ENCODE results near the gene CCDC184.

CCDC184 gene

DNA sequence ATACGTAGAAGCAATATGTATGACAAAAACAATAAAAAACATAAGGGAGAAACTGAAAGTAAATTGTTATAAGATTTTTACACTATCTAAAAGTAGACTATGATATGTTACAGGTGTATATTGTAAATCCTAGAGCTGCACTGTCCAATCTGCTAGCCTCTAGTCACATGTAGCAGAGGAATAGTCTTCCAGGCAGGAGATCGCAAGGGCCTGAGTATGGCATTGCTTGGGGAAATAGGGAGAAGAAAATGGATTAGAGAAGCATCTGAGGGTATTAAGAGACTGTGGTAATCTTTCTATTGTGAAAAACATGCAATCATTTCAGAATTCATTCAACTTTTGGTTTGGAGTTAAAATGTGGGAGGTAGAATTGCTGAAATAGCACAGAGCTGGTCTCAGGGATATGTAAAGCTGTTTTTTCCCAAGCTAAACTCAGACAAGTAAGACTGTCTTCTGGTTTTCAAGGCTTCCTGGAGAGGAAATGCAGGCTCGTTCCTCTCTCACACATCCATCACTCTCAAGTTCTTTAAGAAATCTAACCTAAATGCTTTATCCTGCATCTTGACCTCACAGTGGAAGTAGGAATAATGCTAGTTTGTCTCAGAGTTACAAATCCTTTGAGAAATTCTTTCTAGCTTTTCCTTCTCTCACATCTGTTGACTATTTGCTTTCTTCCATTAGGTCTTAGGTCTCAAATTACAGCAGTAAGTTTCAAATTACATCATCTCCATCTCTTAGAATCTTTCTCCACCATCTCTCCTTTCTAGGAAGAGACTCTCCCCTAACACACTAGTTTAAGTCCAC is 7.6 kb upstream of the CCDC184 start:
- POLR2A ChIA-PET: interaction anchor here (1.6 kb wide), 1 partner anchor 23 kb away, joined by 5 read pairs; no protein-coding TSS in a partner anchor
- no peak for DNase-seq (ENCODE audit: extremely low spot score)
- CTCF ChIA-PET: interaction anchor here (0.6 to 1.4 kb wide), 2 partner anchors 11 to 23 kb away, joined by 3 to 6 read pairs; no protein-coding TSS in a partner anchor
- no peak for TF ChIP-seq SUZ12 (IDR thresholded peaks at IDR 0.05)
- TF ChIP-seq FOXA1 (IDR thresholded peaks at IDR 0.05): no peak
- TF ChIP-seq BHLHE40 (IDR thresholded peaks at IDR 0.05; ENCODE audit: borderline replicate concordance): no peak
- no peak for TF ChIP-seq CTBP1 (IDR thresholded peaks at IDR 0.05; ENCODE audit: borderline replicate concordance)
- TF ChIP-seq FOXK2 (IDR thresholded peaks at IDR 0.05): no peak
- no peak for TF ChIP-seq TARDBP (IDR thresholded peaks at IDR 0.05)

DNA sequence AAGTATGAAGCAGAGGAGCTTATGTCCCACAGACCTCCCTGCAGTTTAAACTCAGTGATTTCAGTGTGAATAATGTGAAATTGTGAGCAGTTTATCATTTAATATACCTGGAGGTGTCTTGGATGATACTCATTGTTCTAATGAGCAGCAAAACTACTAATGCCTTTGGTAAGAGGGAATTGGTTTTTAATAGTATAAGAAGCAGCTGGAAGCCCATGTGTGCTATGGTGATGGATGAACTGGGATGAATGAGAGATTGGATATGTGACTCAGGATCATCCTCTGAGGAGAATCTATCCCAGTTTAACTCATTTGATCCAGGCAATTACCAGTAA is 7.1 kb upstream of the CCDC184 start:
- no peak for DNase-seq (ENCODE audit: extremely low spot score)
- POLR2A ChIA-PET: interaction anchor here (1.6 kb wide), 1 partner anchor 23 kb away, joined by 5 read pairs; no protein-coding TSS in a partner anchor
- TF ChIP-seq NFRKB (IDR thresholded peaks at IDR 0.05) (no peak), FOXM1 (IDR thresholded peaks at IDR 0.05; ENCODE audit: borderline replicate concordance) (no peak), L3MBTL2 (conservative IDR thresholded peaks at IDR 0.05) (no peak), SUZ12 (IDR thresholded peaks at IDR 0.05) (no peak), LEF1 (IDR thresholded peaks at IDR 0.05; ENCODE audit: borderline replicate concordance) (no peak), ARNT (IDR thresholded peaks at IDR 0.05) (no peak), BHLHE40 (IDR thresholded peaks at IDR 0.05; ENCODE audit: borderline replicate concordance) (no peak), ELF4 (IDR thresholded peaks at IDR 0.05) (no peak), TARDBP (IDR thresholded peaks at IDR 0.05) (no peak), ZNF384 (IDR thresholded peaks at IDR 0.05) (no peak), SP1 (IDR thresholded peaks at IDR 0.05) (no peak), HDGF (IDR thresholded peaks at IDR 0.05; ENCODE audit: borderline replicate concordance) (no peak), FOXK2 (IDR thresholded peaks at IDR 0.05) (no peak), FOXA1 (IDR thresholded peaks at IDR 0.05) (no peak), CTBP1 (IDR thresholded peaks at IDR 0.05; ENCODE audit: borderline replicate concordance) (no peak)
- TF ChIP-seq, protein P1, sequence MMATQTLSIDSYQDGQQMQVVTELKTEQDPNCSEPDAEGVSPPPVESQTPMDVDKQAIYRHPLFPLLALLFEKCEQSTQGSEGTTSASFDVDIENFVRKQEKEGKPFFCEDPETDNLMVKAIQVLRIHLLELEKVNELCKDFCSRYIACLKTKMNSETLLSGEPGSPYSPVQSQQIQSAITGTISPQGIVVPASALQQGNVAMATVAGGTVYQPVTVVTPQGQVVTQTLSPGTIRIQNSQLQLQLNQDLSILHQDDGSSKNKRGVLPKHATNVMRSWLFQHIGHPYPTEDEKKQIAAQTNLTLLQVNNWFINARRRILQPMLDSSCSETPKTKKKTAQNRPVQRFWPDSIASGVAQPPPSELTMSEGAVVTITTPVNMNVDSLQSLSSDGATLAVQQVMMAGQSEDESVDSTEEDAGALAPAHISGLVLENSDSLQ (IDR thresholded peaks at IDR 0.05): no peak
- CTCF ChIA-PET: interaction anchor here (0.6 to 1.4 kb wide), 3 partner anchors 10 to 23 kb away, joined by 3 to 6 read pairs (median 3); no protein-coding TSS in a partner anchor

DNA sequence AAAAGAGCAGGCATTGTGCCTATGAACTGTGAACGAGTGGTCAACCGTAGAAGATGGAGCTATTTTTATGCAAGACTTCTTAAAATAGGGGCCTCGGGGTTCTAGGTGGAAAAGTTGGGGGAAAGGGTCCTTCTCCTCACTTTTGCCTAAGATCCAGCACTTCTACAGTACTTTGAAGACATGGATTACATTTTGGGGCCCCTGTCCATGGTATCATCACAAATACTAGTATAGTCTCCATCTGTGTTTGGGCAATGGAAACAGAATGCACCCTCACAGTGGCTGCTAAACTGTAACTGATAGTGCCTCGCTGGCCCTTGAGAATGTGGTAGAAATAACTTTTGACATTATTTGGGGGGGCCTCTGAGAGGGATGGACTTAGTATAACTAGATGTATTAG is 5.5 kb upstream of the CCDC184 start:
- TF ChIP-seq ZNF384 (IDR thresholded peaks at IDR 0.05) (no peak), NFRKB (IDR thresholded peaks at IDR 0.05) (no peak), TARDBP (IDR thresholded peaks at IDR 0.05) (no peak), BHLHE40 (IDR thresholded peaks at IDR 0.05; ENCODE audit: borderline replicate concordance) (no peak), LEF1 (IDR thresholded peaks at IDR 0.05; ENCODE audit: borderline replicate concordance) (no peak), FOXK2 (IDR thresholded peaks at IDR 0.05) (no peak), FOXA1 (IDR thresholded peaks at IDR 0.05) (no peak), HDGF (IDR thresholded peaks at IDR 0.05; ENCODE audit: borderline replicate concordance) (no peak), ELF4 (IDR thresholded peaks at IDR 0.05) (no peak), SUZ12 (IDR thresholded peaks at IDR 0.05) (no peak), FOXM1 (IDR thresholded peaks at IDR 0.05; ENCODE audit: borderline replicate concordance) (no peak), CTBP1 (IDR thresholded peaks at IDR 0.05; ENCODE audit: borderline replicate concordance) (no peak), L3MBTL2 (conservative IDR thresholded peaks at IDR 0.05) (no peak), SP1 (IDR thresholded peaks at IDR 0.05) (no peak), ARNT (IDR thresholded peaks at IDR 0.05) (no peak)
- TF ChIP-seq, protein P1 (IDR thresholded peaks at IDR 0.05): no peak
- POLR2A ChIA-PET: interaction anchor here (0.7 kb wide), 1 partner anchor 11 kb away, joined by 3 read pairs; no protein-coding TSS in a partner anchor
- CTCF ChIA-PET: interaction anchor here (1.2 kb wide), 1 partner anchor 15 kb away, joined by 3 read pairs; no protein-coding TSS in a partner anchor
- no peak for DNase-seq (ENCODE audit: extremely low spot score)

DNA sequence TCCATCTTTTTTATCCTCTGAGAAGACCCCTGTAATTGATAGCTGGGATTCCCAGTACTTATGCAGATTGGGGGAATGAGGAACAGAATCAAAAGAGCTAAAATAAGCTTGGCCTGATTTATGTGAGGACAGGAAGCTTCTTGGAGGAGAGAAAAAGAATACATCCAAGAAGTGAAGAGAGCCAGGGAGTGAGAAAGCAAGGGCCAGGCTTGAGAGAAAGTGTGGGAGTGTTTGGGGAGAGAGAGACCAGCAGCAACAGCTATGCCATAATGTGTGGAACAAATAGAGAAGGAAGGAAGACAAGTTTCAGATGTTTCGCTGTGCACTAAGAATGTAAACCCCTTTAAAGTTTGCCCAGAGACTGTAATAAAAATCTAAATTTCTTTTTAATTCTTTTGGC is 4.0 kb upstream of the CCDC184 start:
- POLR2A ChIA-PET: interaction anchor here (1.9 kb wide), 1 partner anchor 22 kb away, joined by 5 read pairs; the partner anchor contains the start of gene ASB8
- DNase-seq (ENCODE audit: extremely low spot score): no peak
- CTCF ChIA-PET: interaction anchor here (1.2 kb wide), 1 partner anchor 10 kb away, joined by 5 read pairs; no protein-coding TSS in a partner anchor
- TF ChIP-seq SUZ12 (IDR thresholded peaks at IDR 0.05) (no peak), ELF4 (IDR thresholded peaks at IDR 0.05) (no peak), TARDBP (IDR thresholded peaks at IDR 0.05) (no peak), FOXA1 (IDR thresholded peaks at IDR 0.05) (no peak), L3MBTL2 (conservative IDR thresholded peaks at IDR 0.05) (no peak), BHLHE40 (IDR thresholded peaks at IDR 0.05; ENCODE audit: borderline replicate concordance) (no peak), FOXM1 (IDR thresholded peaks at IDR 0.05; ENCODE audit: borderline replicate concordance) (no peak), NFRKB (IDR thresholded peaks at IDR 0.05) (no peak), ZNF384 (IDR thresholded peaks at IDR 0.05) (no peak), LEF1 (IDR thresholded peaks at IDR 0.05; ENCODE audit: borderline replicate concordance) (no peak), FOXK2 (IDR thresholded peaks at IDR 0.05) (no peak), HDGF (IDR thresholded peaks at IDR 0.05; ENCODE audit: borderline replicate concordance) (no peak), CTBP1 (IDR thresholded peaks at IDR 0.05; ENCODE audit: borderline replicate concordance) (no peak), SP1 (IDR thresholded peaks at IDR 0.05) (no peak), ARNT (IDR thresholded peaks at IDR 0.05) (no peak)
- TF ChIP-seq, protein P1 (IDR thresholded peaks at IDR 0.05): no peak

DNA sequence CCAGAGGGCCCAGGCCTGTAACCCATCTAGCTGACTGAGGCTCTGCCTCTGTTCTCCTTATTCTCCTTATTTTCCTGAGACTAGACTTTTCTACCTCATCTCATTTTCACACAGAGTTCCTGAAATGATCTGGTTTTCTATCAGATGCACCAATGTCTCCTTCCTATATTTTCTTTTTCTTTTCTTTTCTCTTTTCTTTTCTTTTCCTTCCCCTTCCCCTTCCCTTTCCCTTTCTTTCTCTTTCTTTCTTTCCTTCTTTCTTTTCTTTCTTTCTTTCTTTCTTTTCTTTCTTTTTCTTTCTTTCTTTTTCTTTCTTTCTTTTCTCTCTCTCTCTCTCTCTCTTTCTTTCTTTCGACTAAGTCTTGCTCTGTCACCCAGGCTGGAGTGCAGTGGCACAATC is 3.0 kb upstream of the CCDC184 start:
- ChIA-PET CTCF (interaction anchor here (1.2 kb wide), 1 partner anchor 9 kb away, joined by 5 read pairs; no protein-coding TSS in a partner anchor), POLR2A (interaction anchor here (1.9 kb wide), 1 partner anchor 23 kb away, joined by 5 read pairs; the partner anchor contains the start of gene ASB8)
- TF ChIP-seq CTBP1 (IDR thresholded peaks at IDR 0.05; ENCODE audit: borderline replicate concordance) (no peak), LEF1 (IDR thresholded peaks at IDR 0.05; ENCODE audit: borderline replicate concordance) (no peak), FOXA1 (IDR thresholded peaks at IDR 0.05) (no peak), SUZ12 (IDR thresholded peaks at IDR 0.05) (no peak), BHLHE40 (IDR thresholded peaks at IDR 0.05; ENCODE audit: borderline replicate concordance) (no peak), TARDBP (IDR thresholded peaks at IDR 0.05) (no peak), NFRKB (IDR thresholded peaks at IDR 0.05) (no peak), FOXM1 (IDR thresholded peaks at IDR 0.05; ENCODE audit: borderline replicate concordance) (no peak), FOXK2 (IDR thresholded peaks at IDR 0.05) (no peak), ZNF384 (IDR thresholded peaks at IDR 0.05) (no peak), ARNT (IDR thresholded peaks at IDR 0.05) (no peak), ELF4 (IDR thresholded peaks at IDR 0.05) (no peak), L3MBTL2 (conservative IDR thresholded peaks at IDR 0.05) (no peak)
- TF ChIP-seq, protein P1 (IDR thresholded peaks at IDR 0.05): no peak
- DNase-seq (ENCODE audit: extremely low spot score): no peak
